Head of caudate nucleus (tissue), 42 donors: ENCODE data around the gene OR2T11.
"Not testable (repeated sequence)": the region's sequence is repeated elsewhere in the genome, so short reads cannot be mapped to it uniquely, and the experiment has no call there.

Experiments used
- DNase-seq, 42 donors: peaks; one replicate each; pipeline versions ENCODE4 v3.0.0 to v3.0.0-alpha.2; 2020 to 2021; ENCODE audit warnings: mixed read lengths in 7 of 42
- intact Hi-C: fragments of 100-400 bp; cut with DNase I; formaldehyde crosslinking; loops from one replicate; pipeline ENCODE4 v1.15.0; 2022

The OR2T11 gene

GRCh38 chr1:248625166-248625565 lies 9.7 kb downstream of the OR2T11 start:
- no peak for DNase-seq
- intact Hi-C loops: no loop called here

- intact Hi-C loops: loop anchor here (5.0 kb wide), 1 partner anchor 185 kb away; no protein-coding TSS in a partner anchor
- peak in 1 of 42 donors; percentile 18 for DNase-seq
Observed at GRCh38 chr1:248622570-248623001, 12.3 kb downstream of the OR2T11 start.

GRCh38 chr1:248621770-248622169 lies 13.1 kb downstream of the OR2T11 start:
- intact Hi-C loops: loop anchor here (5.0 kb wide), 1 partner anchor 186 kb away; no protein-coding TSS in a partner anchor
- DNase-seq: no peak

- DNase-seq: peak in 40 of 42 donors; percentile 25 to 85 (median 62)
Observed at GRCh38 chr1:248618878-248619277, 16.0 kb downstream of the OR2T11 start.

GRCh38 chr1:248618119-248618518 lies 16.8 kb downstream of the OR2T11 start:
- intact Hi-C loops: no loop called here
- DNase-seq: peak in 16 of 42 donors; percentile 3 to 64 (median 24)

More at GRCh38 chr1:248618878-248619277, 16.0 kb downstream of the OR2T11 start:
- intact Hi-C loops: no loop called here

DNA sequence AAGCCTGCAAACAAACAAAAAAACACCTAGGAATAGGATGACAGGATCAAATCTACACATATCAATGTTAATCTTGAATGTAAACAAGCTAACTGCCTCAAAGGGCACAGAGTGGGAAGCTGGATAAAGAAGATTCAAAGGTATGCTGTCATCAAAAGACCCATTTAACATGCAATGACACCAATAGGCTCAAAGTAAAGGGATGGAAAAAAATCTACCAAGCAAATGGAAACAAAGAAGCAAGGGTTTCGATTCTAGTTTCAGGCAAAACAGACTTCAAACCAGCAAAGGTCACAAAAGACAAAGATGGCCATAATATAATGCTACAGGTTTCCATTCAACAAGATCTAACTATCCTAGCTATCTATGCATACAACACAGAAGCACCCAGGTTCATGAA lies 21.1 kb downstream of the OR2T11 start:
- intact Hi-C loops: no loop called here
- no peak for DNase-seq

- DNase-seq: no peak
- intact Hi-C loops: no loop called here
Observed at GRCh38 chr1:248611883-248612414, 22.9 kb downstream of the OR2T11 start.

- DNase-seq: no peak
- intact Hi-C loops: no loop called here
Observed at GRCh38 chr1:248610301-248610700, 24.6 kb downstream of the OR2T11 start.

GRCh38 chr1:248599396-248599795 lies 35.5 kb downstream of the OR2T11 start:
- intact Hi-C loops: no loop called here
- DNase-seq: no peak

DNA sequence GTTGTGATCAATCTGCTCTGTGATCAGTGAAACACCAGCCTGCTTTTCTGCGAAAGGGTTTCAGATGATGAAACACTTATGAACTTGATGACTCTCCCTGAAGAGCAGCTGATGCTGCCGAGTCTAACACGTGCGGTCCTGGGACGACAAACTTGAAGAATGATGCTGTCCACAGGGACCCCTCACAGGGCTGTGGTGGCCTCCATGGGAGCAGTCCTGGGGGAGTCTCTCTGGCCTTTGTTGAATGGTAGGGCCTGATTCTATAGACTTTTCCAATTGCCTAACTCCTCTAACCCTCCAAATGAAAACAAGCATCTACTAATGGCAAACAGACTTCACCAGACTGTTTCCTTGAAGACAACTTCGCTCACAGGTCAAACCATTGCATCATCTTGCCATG lies 37.3 kb downstream of the OR2T11 start, which contains the start of gene OR2T10:
Gene OR2T10 (minus strand): TSS at position 112 of the 400 bp plus-strand sequence. CDS start 3,932 bp downstream, outside the sequence.
- DNase-seq: no peak
- intact Hi-C loops: no loop called here

- no peak for DNase-seq
- intact Hi-C loops: no loop called here
Observed at GRCh38 chr1:248596615-248597014, 38.3 kb downstream of the OR2T11 start.

DNA sequence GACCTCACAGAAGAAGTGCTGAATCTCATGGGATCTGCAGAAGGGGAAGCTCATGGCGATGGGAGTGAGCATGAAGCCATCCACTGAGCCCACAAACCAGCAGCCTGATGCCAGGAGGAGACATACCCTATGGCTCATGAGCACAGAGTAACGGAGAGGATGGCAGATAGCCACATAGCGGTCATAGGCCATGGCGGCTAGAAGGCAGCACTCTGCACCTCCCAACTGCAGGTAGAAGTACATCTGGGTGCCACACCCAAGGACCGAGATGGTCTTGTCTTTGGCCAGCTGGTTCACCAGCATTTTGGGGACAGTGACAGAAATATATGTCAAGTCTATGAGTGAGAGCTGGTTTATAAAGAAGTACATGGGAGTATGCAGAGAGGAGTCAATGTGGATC lies 41.7 kb downstream of the OR2T11 start:
- intact Hi-C loops: no loop called here
- no peak for DNase-seq

- DNase-seq: no peak
Observed at GRCh38 chr1:248592655-248593054, 42.2 kb downstream of the OR2T11 start.

DNA sequence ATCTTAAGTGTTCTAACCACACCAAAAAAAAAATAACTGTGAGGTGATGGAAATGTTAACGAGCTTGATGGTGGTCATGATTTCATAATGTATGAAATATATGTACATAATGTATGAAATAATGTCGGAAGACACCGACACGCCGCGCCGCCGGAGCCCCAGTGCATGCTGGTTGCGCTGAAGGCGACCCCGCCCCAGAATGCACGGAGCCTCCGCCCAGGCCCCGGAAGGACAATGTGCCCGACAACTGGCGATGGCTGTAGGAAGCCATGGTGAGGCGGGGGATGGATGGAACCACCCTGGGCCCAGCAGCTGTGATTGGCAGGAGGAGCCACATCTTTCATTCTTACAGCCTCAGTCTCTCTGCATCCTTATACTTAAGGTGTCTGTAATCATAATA lies 44.8 kb downstream of the OR2T11 start:
- peak in 1 of 42 donors; percentile 6 for DNase-seq

More at GRCh38 chr1:248592655-248593054, 42.2 kb downstream of the OR2T11 start:
- intact Hi-C loops: no loop called here

DNA sequence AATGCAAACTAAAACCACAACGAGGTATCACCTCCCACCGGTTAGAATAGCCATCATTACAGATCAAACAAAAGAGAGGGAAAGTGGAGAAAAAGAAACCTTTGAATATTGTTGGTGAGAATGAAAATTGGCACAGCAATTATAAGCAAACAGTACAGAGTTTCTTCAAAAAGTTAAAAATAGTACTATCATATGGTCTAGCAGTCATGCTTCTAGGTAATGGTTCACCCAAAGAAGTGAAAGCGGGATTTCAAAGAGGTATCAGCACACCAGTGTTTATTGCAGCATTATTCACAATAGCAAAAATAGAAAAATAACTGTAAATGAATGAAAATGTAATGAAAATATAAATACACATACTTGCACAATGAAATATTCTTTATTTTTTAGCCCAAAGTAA lies 45.6 kb downstream of the OR2T11 start:
- DNase-seq: no peak
- intact Hi-C loops: no loop called here

More for the DNA sequence above, 44.8 kb downstream of the OR2T11 start:
- intact Hi-C loops: no loop called here

GRCh38 chr1:248585266-248585665 lies 49.6 kb downstream of the OR2T11 start:
- intact Hi-C loops: no loop called here
- DNase-seq: no peak

GRCh38 chr1:248576260-248576980 lies 58.5 kb downstream of the OR2T11 start:
- DNase-seq: no peak
- intact Hi-C loops: no loop called here

- intact Hi-C loops, DNase-seq: not testable (repeated sequence)
Observed at GRCh38 chr1:248574657-248575056, 60.2 kb downstream of the OR2T11 start, which contains the start of gene OR2T34. TSS of gene OR2T34 (minus strand) at chr1:248574757. CDS start at chr1:248574757, 0 bp downstream.

DNA sequence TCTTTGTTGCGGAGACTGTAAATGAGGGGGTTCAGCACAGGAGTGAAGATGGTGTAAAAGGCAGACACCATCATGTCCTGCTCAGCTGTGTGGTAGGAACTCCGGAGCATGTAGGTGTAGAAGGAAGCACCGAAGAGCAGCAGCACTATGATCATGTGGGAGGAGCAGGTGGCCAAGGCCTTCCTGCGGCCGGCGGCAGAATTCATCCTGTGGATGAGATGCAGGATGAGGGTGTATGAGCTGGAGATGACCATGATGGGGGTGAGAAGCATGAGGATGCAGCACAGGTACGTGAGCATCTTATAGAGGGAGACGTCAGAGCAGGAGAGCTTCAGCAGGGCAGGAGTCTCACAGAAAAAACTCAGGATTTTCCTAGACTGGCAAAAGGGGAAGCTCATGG lies 61.0 kb downstream of the OR2T11 start:
- DNase-seq, intact Hi-C loops: not testable (repeated sequence)
